HepG2 (cell line): Measurements from ENCODE around the gene MIEF1. TPM values are rescaled to one million over a fixed set of nuclear protein-coding genes. Genes with fewer than 3 reads are reported as not detected.

Experiments
- AHR ChIP-seq: IDR thresholded peaks from 2 replicates; pipeline ENCODE4 v1.6.1; 2018; ENCODE audit warnings: missing genetic modification reagents, missing compliant biosample characterization
- ARID4A ChIP-seq: sonication (generic); formaldehyde crosslinking; IDR thresholded peaks from 2 replicates; pipeline ENCODE4 v1.5.0; 2020; ENCODE audit warnings: mild to moderate bottlenecking, missing genetic modification reagents, borderline replicate concordance
- HOXA7 ChIP-seq: sonication (generic); formaldehyde crosslinking; IDR thresholded peaks from 2 replicates; pipeline ENCODE4 v1.8.1; 2022; ENCODE audit warnings: mild to moderate bottlenecking, missing genetic modification reagents, moderate library complexity
- KDM4B ChIP-seq: sonication (generic); formaldehyde crosslinking; IDR thresholded peaks from 2 replicates; pipeline ENCODE4 v1.4.0; 2020; ENCODE audit warnings: missing genetic modification reagents
- KLF6 ChIP-seq: IDR thresholded peaks from 2 replicates; pipeline ENCODE4 v1.8.0; 2016; ENCODE audit warnings: missing biosample characterization, missing genetic modification reagents
- LRRFIP1 ChIP-seq: sonication (generic); formaldehyde crosslinking; conservative IDR thresholded peaks from 2 replicates; pipeline ENCODE4 v1.4.0; 2020; ENCODE audit warnings: missing genetic modification reagents
- NR2F6 ChIP-seq, 2 experiments: IDR thresholded peaks; 2 replicates each; pipeline ENCODE4 v1.6.1; 2016; ENCODE audit warnings: antibody characterized with exemption in 1 of 2, mild to moderate bottlenecking in 1 of 2
- PPARG ChIP-seq: conservative IDR thresholded peaks from 2 replicates; pipeline ENCODE4 v1.6.1; 2016; ENCODE audit warnings: missing biosample characterization, missing genetic modification reagents
- STAT5B ChIP-seq: sonication (generic); formaldehyde crosslinking; IDR thresholded peaks from 2 replicates; pipeline ENCODE4 v1.4.0; 2020; ENCODE audit warnings: missing genetic modification reagents
- TAF15 ChIP-seq: fragments of 200-400 bp; formaldehyde crosslinking; IDR thresholded peaks from one replicate; pipeline ENCODE4 v1.6.1; 2018; ENCODE audit warnings: mild to moderate bottlenecking, low read depth, low read length; ENCODE audit not compliant: poor library complexity, severe bottlenecking
- TSC22D2 ChIP-seq: sonication (generic); formaldehyde crosslinking; IDR thresholded peaks from 2 replicates; pipeline ENCODE4 v1.5.1; 2020; ENCODE audit warnings: missing genetic modification reagents, mild to moderate bottlenecking, borderline replicate concordance
- ZBTB49 ChIP-seq: sonication (generic); formaldehyde crosslinking; IDR thresholded peaks from 2 replicates; pipeline ENCODE4 v1.4.0; 2020; ENCODE audit warnings: missing genetic modification reagents, borderline replicate concordance
- ZMAT3 ChIP-seq: sonication (generic); formaldehyde crosslinking; conservative IDR thresholded peaks from 2 replicates; pipeline ENCODE4 v1.7.0; 2021; ENCODE audit warnings: missing genetic modification reagents
- ZNF354B ChIP-seq: sonication (generic); formaldehyde crosslinking; IDR thresholded peaks from 2 replicates; pipeline ENCODE4 v1.8.0; 2022; ENCODE audit warnings: mild to moderate bottlenecking, missing genetic modification reagents
- ZNF598 ChIP-seq: sonication (generic); formaldehyde crosslinking; IDR thresholded peaks from 2 replicates; pipeline ENCODE4 v1.5.1; 2020; ENCODE audit warnings: mild to moderate bottlenecking, missing genetic modification reagents, borderline replicate concordance
- ZNF672 ChIP-seq: sonication (generic); formaldehyde crosslinking; IDR thresholded peaks from 2 replicates; pipeline ENCODE4 v1.8.1; 2022; ENCODE audit warnings: missing genetic modification reagents
- ZNF780A ChIP-seq: sonication (generic); formaldehyde crosslinking; IDR thresholded peaks from 2 replicates; pipeline ENCODE4 v1.8.0; 2022; ENCODE audit warnings: mild to moderate bottlenecking, missing genetic modification reagents, moderate library complexity
- ZNF784 ChIP-seq: sonication (generic); formaldehyde crosslinking; IDR thresholded peaks from 2 replicates; pipeline ENCODE4 v1.5.1; 2020; ENCODE audit warnings: missing genetic modification reagents, mild to moderate bottlenecking, borderline replicate concordance
- polyA plus RNA-seq, 8 experiments: library from polyadenylated mRNA; depleted of rRNA in 3 of 8; stranded (reverse) in 7 of 8; unstranded in 1 of 8; fragments of >200 nt; fragmentation: Illumina TruSeq in 4 of 8; extraction: Trizol in 4 of 8; gene quantifications; 2 replicates each; pipeline versions ENCODE4 v1.2.1 to v1.2.3, GENCODE V29; 2011 to 2016; ENCODE audit warnings: low read depth in 4 of 8, missing spikeins in 1 of 8, mixed read lengths in 1 of 8; ENCODE audit not compliant: insufficient read depth in 1 of 8
- total RNA-seq, 5 experiments: library from RNA; depleted of rRNA; stranded (reverse); fragments of >200 nt; fragmentation: Illumina TruSeq; extraction: Trizol; gene quantifications; 2 replicates each; pipeline ENCODE4 v1.2.3, GENCODE V29; 2016; ENCODE audit warnings: low read depth in 1 of 5

The MIEF1 gene
- total and polyA plus RNA-seq, 2 of the 13 experiments (the other 11 are each of a cell fraction or from before 2014, with no cell fraction given) = 21.7 to 34.8 TPM

- TF ChIP-seq NR2F6 (IDR thresholded peaks at IDR 0.05) = no peak
- 0 out of 2 replicates have a peak, but pooled peaks have one; percentile 29 for TF ChIP-seq NR2F6 (CRISPR knock-in tag; IDR thresholded peaks at IDR 0.05)
- TF ChIP-seq ZMAT3 (CRISPR knock-in tag) = peak; percentile 86
- peak; percentile 49; the same call in 1 of the 2 replicates for TF ChIP-seq ZNF598 (CRISPR knock-in tag)
- peak; percentile 55; the same call in 1 of the 2 replicates for TF ChIP-seq ARID4A
- TF ChIP-seq TSC22D2 (CRISPR knock-in tag) = peak; percentile 91; the same call in 1 of the 2 replicates
- 0 out of 2 replicates have a peak, but pooled peaks have one; percentile 40 for TF ChIP-seq KDM4B (CRISPR knock-in tag)
- 0 out of 2 replicates have a peak, but pooled peaks have one; percentile 75 for TF ChIP-seq ZNF784 (CRISPR knock-in tag)
- peak; percentile 97 for TF ChIP-seq STAT5B
- TF ChIP-seq ZNF672 (CRISPR knock-in tag) = no peak
- peak; percentile 97 for TF ChIP-seq KLF6 (CRISPR knock-in tag)
- peak; percentile 93 for TF ChIP-seq ZBTB49
- TF ChIP-seq PPARG = peak; percentile 61; the same call in 1 of the 2 replicates
- TF ChIP-seq ZNF780A (CRISPR knock-in tag) = 0 out of 2 replicates have a peak, but pooled peaks have one; percentile 50
- TF ChIP-seq AHR (CRISPR knock-in tag) = peak; percentile 80; the same call in 1 of the 2 replicates
- peak; percentile 92 for TF ChIP-seq LRRFIP1
- TF ChIP-seq ZNF354B (CRISPR knock-in tag) = no peak
- TF ChIP-seq TAF15 = no peak
- TF ChIP-seq HOXA7 (CRISPR knock-in tag) = 0 out of 2 replicates have a peak, but pooled peaks have one; percentile 63
Measured at GRCh38 chr22:39478441-39478850, 23.6 kb upstream of the MIEF1 start (continued).
